BJ (cell line): ENCODE results near the gene CNTN2. TPM values are rescaled to one million over a fixed set of nuclear protein-coding genes. Genes with fewer than 3 reads are reported as not detected.

Experiments
- CTCF ChIA-PET: fragments of 350-600 bp; formaldehyde crosslinking; extraction: SDS; loops from one replicate; lab custom pipeline; 2021; ENCODE audit warnings: antibody characterized with exemption, inconsistent platforms; lab: Yijun Ruan, JAX
- POLR2A ChIA-PET: fragments of 300-600 bp; sonication (Branson Sonifier 250); formaldehyde crosslinking; extraction: SDS; loops from one replicate; lab custom pipeline; 2021; ENCODE audit warnings: antibody characterized with exemption; lab: Charles Lee
- DNase-seq: peaks from one replicate; pipeline ENCODE4 v3.0.0-alpha.2; 2011; ENCODE audit warnings: low read depth
- H3K27me3 ChIP-seq: 2 replicates; pipeline ENCODE4 v1.6.0; 2011; ENCODE audit warnings: low read length; ENCODE audit not compliant: control insufficient read depth, insufficient read depth
- H3K36me3 ChIP-seq: 2 replicates; pipeline ENCODE4 v1.5.1; 2011; ENCODE audit warnings: low read length; ENCODE audit not compliant: control insufficient read depth, insufficient read depth
- H3K4me3 ChIP-seq: 2 replicates; pipeline ENCODE4 v1.5.1; 2011; ENCODE audit warnings: low read depth, mild to moderate bottlenecking, control low read depth, low read length
- polyA plus RNA-seq: library from polyadenylated mRNA; depleted of rRNA; stranded (reverse); fragments of >200 nt; gene quantifications from 2 replicates; pipeline ENCODE4 v1.2.3, GENCODE V29; 2011
- TF ChIP-seq, protein P1 (sequence below): IDR thresholded peaks from 2 replicates; pipeline ENCODE4 v1.5.1; 2011; ENCODE audit warnings: low read depth, mild to moderate bottlenecking, control low read depth, inconsistent platforms, low read length, moderate library complexity; ENCODE audit not compliant: insufficient read depth

The CNTN2 gene
- polyA plus RNA-seq, 1 experiment, result not detected

DNA sequence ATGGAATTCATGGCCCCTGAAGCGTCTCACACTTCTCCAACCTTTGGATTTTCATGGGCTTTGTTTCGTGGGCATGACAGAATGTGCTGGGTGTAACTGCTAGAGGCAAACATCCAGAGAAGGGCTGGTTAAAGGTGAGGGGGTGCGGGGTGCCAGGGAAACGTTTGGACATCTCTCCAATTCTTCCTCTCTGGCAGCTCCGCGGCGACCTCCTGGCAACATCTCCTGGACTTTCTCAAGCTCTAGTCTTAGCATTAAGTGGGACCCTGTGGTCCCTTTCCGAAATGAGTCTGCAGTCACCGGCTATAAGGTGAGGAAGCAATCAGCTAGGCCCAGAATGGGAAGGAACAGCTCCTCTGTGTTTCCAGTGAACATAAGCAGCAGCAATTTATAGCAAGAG is 29.3 kb downstream of the CNTN2 start:
- no peak for DNase-seq
- Histone ChIP-seq H3K4me3 (no peak overlapping the region), H3K27me3 (no peaks in the 10 kb centered on the region), H3K36me3 (no peaks in the 10 kb centered on the region)
- TF ChIP-seq, protein P1, sequence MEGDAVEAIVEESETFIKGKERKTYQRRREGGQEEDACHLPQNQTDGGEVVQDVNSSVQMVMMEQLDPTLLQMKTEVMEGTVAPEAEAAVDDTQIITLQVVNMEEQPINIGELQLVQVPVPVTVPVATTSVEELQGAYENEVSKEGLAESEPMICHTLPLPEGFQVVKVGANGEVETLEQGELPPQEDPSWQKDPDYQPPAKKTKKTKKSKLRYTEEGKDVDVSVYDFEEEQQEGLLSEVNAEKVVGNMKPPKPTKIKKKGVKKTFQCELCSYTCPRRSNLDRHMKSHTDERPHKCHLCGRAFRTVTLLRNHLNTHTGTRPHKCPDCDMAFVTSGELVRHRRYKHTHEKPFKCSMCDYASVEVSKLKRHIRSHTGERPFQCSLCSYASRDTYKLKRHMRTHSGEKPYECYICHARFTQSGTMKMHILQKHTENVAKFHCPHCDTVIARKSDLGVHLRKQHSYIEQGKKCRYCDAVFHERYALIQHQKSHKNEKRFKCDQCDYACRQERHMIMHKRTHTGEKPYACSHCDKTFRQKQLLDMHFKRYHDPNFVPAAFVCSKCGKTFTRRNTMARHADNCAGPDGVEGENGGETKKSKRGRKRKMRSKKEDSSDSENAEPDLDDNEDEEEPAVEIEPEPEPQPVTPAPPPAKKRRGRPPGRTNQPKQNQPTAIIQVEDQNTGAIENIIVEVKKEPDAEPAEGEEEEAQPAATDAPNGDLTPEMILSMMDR, result no peak
- CTCF ChIA-PET, result interaction anchor here (0.5 to 3.9 kb wide), 4 partner anchors 10 to 185 kb away, joined by 3 to 30 read pairs (median 6); no protein-coding TSS in a partner anchor
- POLR2A ChIA-PET, result no interaction called here

DNA sequence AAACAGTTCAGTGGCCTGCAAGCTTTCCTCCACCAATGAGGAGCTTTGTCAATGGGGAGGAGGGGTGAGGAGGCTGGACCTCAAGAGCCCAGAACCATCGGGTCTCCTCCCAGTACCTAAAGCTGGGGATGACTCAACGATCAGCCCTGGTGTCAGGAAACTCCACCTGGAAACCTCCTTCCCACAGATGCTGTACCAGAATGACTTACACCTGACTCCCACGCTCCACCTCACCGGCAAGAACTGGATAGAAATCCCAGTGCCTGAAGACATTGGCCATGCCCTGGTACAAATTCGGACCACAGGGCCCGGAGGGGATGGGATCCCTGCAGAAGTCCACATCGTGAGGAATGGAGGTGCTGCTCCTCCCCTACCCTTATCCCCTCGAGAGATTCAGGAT is 29.9 kb downstream of the CNTN2 start:
- no peak for DNase-seq
- H3K4me3 ChIP-seq, result no peak overlapping the region
- H3K27me3 ChIP-seq, result no peaks in the 10 kb centered on the region
- TF ChIP-seq, protein P1, result no peak
- ChIA-PET POLR2A (no interaction called here), CTCF (interaction anchor here (0.5 to 3.9 kb wide), 4 partner anchors 10 to 185 kb away, joined by 3 to 30 read pairs (median 6); no protein-coding TSS in a partner anchor)
- no peaks in the 10 kb centered on the region for H3K36me3 ChIP-seq

DNA sequence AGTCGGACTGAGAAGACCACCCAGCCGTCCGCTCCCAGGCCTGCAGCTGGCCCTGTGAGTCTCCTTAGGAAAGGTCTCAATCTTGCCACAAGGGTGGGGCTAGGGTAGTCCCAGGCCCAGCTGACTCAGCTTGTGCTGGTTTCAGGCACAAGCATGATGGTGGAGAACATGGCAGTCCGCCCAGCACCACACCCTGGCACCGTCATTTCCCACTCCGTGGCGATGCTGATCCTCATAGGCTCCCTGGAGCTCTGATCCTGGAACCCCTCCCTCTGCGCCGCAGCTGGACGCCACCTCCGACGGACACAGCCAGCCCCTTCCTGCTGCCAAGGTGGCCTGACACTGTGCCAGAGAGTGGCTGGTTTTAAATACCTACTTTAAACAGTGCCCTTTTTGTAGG is 30.5 kb downstream of the CNTN2 start:
- CTCF ChIA-PET, result interaction anchor here (2.0 to 5.2 kb wide), 2 partner anchors 12 to 184 kb away, joined by 9 to 32 read pairs; no protein-coding TSS in a partner anchor
- H3K4me3 ChIP-seq, result no peak overlapping the region
- TF ChIP-seq, protein P1, result no peak
- POLR2A ChIA-PET, result interaction anchor here (0.7 kb wide), 1 partner anchor 31 kb away, joined by 3 read pairs; no protein-coding TSS in a partner anchor
- H3K36me3 ChIP-seq, result no peaks in the 10 kb centered on the region
- H3K27me3 ChIP-seq, result no peaks in the 10 kb centered on the region
- no peak for DNase-seq

DNA sequence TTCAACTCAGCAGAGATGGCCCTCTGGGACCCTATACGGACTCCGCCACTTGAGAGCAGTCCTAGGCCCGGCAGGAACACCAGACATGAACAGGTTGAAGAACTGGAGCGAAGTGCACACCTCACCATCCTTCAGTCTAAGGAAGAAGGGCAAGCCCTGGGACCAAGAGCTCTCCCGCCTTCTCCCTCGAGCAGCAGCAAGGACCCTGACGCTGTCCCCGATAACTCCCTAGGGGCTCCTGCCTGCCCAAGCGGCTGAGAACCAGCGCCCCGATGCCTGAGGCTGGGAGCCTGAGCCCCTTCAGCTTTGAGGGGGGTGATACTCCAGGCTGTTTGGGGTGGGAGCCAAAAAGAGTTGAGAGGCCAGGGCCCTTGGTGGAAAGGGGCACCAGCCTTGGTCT is 31.1 kb downstream of the CNTN2 start:
- TF ChIP-seq, protein P1, result no peak
- CTCF ChIA-PET, result interaction anchor here (2.0 to 5.2 kb wide), 2 partner anchors 13 to 183 kb away, joined by 9 to 32 read pairs; no protein-coding TSS in a partner anchor
- Histone ChIP-seq H3K27me3 (no peaks in the 10 kb centered on the region), H3K36me3 (no peaks in the 10 kb centered on the region), H3K4me3 (no peak overlapping the region)
- no peak for DNase-seq
- POLR2A ChIA-PET, result interaction anchor here (0.7 kb wide), 1 partner anchor 32 kb away, joined by 3 read pairs; no protein-coding TSS in a partner anchor

DNA sequence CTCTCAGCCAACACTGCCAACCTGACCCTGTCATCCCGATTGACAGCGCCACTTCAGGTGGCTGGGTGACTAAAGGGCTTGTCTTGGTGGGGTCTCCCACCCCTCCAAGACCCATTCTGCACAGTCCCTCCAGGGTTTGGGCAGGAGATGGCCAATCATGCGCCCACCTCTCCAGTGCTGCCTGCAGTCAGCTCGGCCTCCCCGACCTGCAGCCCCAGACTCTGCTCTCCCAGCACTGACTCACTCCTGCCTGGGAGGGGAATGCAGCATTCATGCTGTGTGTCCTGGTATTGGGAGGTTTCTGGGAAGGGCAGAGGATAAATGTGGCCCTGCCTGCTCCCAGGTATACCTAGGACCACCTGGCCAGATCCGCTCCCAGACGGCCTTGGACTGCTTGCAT is 31.5 kb downstream of the CNTN2 start:
- TF ChIP-seq, protein P1, result no peak
- Histone ChIP-seq H3K27me3 (no peaks in the 10 kb centered on the region), H3K36me3 (no peaks in the 10 kb centered on the region), H3K4me3 (no peak overlapping the region)
- ChIA-PET CTCF (interaction anchor here (2.2 to 5.2 kb wide), 2 partner anchors 13 to 182 kb away, joined by 7 to 32 read pairs; no protein-coding TSS in a partner anchor), POLR2A (no interaction called here)
- DNase-seq, result no peak
